Suprapubic skin (tissue), 4 donors: Measurements from ENCODE around the gene ZNF506. TPM values are rescaled to one million over a fixed set of nuclear protein-coding genes. Genes with fewer than 3 reads are reported as not detected.
"Not testable (repeated sequence)": the region's sequence is repeated elsewhere in the genome, so short reads cannot be mapped to it uniquely, and the experiment has no call there.

Source experiments
- DNase-seq, 2 donors: peaks; one replicate each; pipeline ENCODE4 v3.0.0-alpha.2; 2019; ENCODE audit warnings: low spot score in 2 of 2
- H3K27ac ChIP-seq: fragments of 200-600 bp; sonication (generic); one replicate; pipeline ENCODE4 v1.5.1; 2019
- H3K27me3 ChIP-seq: fragments of 200-600 bp; sonication (generic); one replicate; pipeline ENCODE4 v1.5.1; 2019
- H3K36me3 ChIP-seq: fragments of 200-600 bp; sonication (generic); one replicate; pipeline ENCODE4 v1.5.1; 2019
- H3K4me1 ChIP-seq: fragments of 200-600 bp; sonication (generic); one replicate; pipeline ENCODE4 v1.5.1; 2019
- H3K4me3 ChIP-seq: fragments of 200-600 bp; sonication (generic); one replicate; pipeline ENCODE4 v1.5.1; 2019; ENCODE audit warnings: mild to moderate bottlenecking
- H3K9me3 ChIP-seq: fragments of 200-600 bp; sonication (generic); one replicate; pipeline ENCODE4 v1.5.1; 2019
- EP300 ChIP-seq: sonication (generic); formaldehyde crosslinking; IDR thresholded peaks from one replicate; pipeline ENCODE4 v1.6.1; 2017; ENCODE audit warnings: antibody characterized with exemption
- POLR2A ChIP-seq, 2 donors: fragments of 450-650 bp; IDR thresholded peaks; one replicate each; pipeline ENCODE4 v1.6.1; 2017; ENCODE audit warnings: antibody characterized with exemption in 2 of 2, mild to moderate bottlenecking in 2 of 2, moderate library complexity in 2 of 2
- POLR2AphosphoS5 ChIP-seq, 3 donors: sonication (generic); formaldehyde crosslinking; IDR thresholded peaks; one replicate each; pipeline ENCODE4 v1.6.1; 2017; ENCODE audit warnings: antibody characterized with exemption in 3 of 3
- WGBS: methylation state at CpG from one replicate; pipeline ENCODE4 v1.1.5; 2018; 5-methylcytosine and 5-hydroxymethylcytosine counted together
- total RNA-seq, 4 donors: library from RNA; depleted of rRNA; stranded (reverse); fragments of >200 nt; gene quantifications; one replicate each; pipeline ENCODE4 v1.1.0, GENCODE V29; 2016
- TF ChIP-seq, protein P1 (sequence below), 2 donors: fragments of 200-600 bp in 1 of 2; fragments of 450-650 bp in 1 of 2; sonication (generic) in 1 of 2; IDR thresholded peaks; one replicate each; pipeline ENCODE4 v1.5.1; 2016 to 2019; ENCODE audit warnings: antibody characterized with exemption in 2 of 2, mild to moderate bottlenecking in 1 of 2, moderate library complexity in 1 of 2

The ZNF506 gene
- total RNA-seq, 4 donors from 2014 or later: 29.1 to 72.7 (median 48.8) TPM

DNA sequence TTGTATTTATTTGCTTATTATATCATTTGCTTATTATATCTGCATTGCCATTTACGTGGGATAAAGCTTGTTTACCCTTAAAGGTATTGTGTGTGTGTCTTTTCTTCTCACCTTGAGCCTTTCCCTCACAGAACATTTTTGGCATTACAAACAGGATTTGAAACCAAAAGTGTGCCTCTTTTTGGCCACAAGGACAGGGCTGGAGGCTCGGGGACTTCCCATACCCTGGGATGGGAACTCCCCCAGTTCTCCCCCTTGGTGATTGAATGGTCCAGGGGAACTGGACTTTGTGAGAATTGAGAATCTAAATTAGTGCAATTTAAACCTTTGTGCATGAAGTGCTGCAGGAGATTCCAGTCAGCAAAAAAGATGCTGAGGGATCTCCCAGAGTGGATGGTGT is 2.4 kb upstream of the ZNF506 start:
- 98% methylated on average over 2 of the region's 2 CpGs for WGBS
- H3K9me3 ChIP-seq: no peaks in the 10 kb centered on the region
- peaks cover 14% of the 10 kb centered on the region for H3K4me1 ChIP-seq
- no peak for DNase-seq
- no peak overlapping the region for H3K4me3 ChIP-seq
- no peak overlapping the region for H3K27ac ChIP-seq
- no peaks in the 10 kb centered on the region for H3K27me3 ChIP-seq
- no peaks in the 10 kb centered on the region for H3K36me3 ChIP-seq
- TF ChIP-seq EP300: no peak
- TF ChIP-seq, protein P1, sequence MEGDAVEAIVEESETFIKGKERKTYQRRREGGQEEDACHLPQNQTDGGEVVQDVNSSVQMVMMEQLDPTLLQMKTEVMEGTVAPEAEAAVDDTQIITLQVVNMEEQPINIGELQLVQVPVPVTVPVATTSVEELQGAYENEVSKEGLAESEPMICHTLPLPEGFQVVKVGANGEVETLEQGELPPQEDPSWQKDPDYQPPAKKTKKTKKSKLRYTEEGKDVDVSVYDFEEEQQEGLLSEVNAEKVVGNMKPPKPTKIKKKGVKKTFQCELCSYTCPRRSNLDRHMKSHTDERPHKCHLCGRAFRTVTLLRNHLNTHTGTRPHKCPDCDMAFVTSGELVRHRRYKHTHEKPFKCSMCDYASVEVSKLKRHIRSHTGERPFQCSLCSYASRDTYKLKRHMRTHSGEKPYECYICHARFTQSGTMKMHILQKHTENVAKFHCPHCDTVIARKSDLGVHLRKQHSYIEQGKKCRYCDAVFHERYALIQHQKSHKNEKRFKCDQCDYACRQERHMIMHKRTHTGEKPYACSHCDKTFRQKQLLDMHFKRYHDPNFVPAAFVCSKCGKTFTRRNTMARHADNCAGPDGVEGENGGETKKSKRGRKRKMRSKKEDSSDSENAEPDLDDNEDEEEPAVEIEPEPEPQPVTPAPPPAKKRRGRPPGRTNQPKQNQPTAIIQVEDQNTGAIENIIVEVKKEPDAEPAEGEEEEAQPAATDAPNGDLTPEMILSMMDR (IDR thresholded peaks at IDR 0.05): no peak
- no peak for TF ChIP-seq POLR2A (IDR thresholded peaks at IDR 0.05)
- no peak for TF ChIP-seq POLR2AphosphoS5 (IDR thresholded peaks at IDR 0.05)

DNA sequence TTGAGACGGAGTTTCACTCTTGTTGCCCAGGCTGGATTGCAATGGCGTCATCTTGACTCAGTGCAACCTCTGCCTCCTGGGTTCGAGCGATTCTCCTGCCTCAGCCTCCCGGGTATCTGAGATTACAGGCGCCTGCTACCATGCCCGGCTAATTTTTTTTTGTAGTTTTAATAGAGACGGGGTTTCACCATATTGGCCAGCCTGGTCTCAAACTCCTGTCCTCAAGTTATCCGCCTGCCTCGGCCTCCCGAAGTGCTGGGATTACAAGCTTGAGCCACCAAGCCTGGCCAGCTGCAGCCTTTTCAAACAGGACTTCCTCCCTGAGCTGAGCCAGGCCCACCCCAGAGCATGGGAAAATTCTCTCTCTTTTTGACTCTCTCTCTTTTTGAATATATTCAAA is 426 bp upstream of the ZNF506 start:
- H3K9me3 ChIP-seq, DNase-seq, H3K27me3 ChIP-seq, H3K36me3 ChIP-seq: not testable (repeated sequence)
- H3K4me1 ChIP-seq: peaks cover 14% of the 10 kb centered on the region
- H3K4me3 ChIP-seq: peak overlapping the region; percentile 68
- 5% methylated on average over 11 of the region's 11 CpGs for WGBS
- peak overlapping the region; percentile 91 for H3K27ac ChIP-seq

DNA sequence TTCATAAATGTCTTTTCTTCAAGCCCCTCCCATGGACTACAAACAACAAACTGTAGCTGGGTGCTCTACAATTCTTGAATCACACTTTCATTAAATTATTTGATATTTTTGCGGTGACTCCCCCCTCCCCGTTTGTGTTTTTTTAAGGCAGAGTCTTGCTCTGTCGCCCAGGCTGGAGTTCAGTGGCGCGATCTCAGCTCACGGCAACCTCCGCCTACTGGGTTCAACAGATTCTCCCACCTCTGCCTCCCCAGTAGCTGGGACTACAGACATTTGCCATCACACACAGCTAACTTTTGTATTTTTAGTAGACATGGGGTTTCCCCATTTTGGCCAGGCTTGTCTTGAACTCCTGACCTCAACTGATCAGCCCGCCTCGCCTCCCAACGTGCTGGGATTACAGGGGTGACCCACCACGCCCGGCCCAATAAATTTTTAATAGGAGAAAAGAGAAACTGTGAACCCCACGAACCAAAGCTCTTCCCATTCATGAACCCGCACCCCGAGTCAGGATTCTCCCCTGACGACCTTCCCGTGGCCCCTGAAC is 703 bp downstream of the ZNF506 start:
- WGBS: 9% methylated on average over 13 of the region's 17 CpGs
- H3K9me3 ChIP-seq: no peaks in the 10 kb centered on the region
- no peaks in the 10 kb centered on the region for H3K27me3 ChIP-seq
- peaks cover 14% of the 10 kb centered on the region for H3K4me1 ChIP-seq
- H3K27ac ChIP-seq: peak overlapping the region; percentile 91
- H3K4me3 ChIP-seq: peak overlapping the region; percentile 68
- TF ChIP-seq POLR2AphosphoS5 (IDR thresholded peaks at IDR 0.05): no peak
- TF ChIP-seq, protein P1 (IDR thresholded peaks at IDR 0.05): no peak
- no peak for TF ChIP-seq POLR2A (IDR thresholded peaks at IDR 0.05)
- TF ChIP-seq EP300: no peak
- H3K36me3 ChIP-seq: peaks cover under 1% of the 10 kb centered on the region
- DNase-seq: no peak

DNA sequence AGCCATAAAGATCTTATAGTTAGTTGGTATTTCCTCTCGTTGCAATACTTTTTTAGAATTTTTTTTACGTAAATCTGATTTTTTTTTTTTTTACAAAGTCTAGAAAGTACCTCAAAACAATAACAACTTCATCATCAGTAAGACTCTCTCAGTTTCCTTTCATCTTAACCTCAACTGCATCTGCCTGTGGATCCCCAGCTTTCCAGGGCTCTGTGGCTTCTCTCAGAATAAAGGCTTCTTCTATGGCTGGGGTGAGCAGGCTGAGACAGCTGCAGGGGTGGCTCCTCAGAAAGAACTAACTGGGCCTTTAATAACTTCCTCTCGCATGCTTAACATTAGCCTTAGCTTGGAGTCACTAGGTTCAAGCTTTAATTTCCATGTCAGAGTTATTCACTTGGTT is 4.2 kb downstream of the ZNF506 start:
- WGBS: 84% methylated on average over 3 of the region's 3 CpGs
- Histone ChIP-seq H3K9me3 (no peaks in the 10 kb centered on the region), H3K4me1 (peaks cover 14% of the 10 kb centered on the region), H3K27me3 (no peaks in the 10 kb centered on the region), H3K4me3 (no peak overlapping the region), H3K27ac (no peak overlapping the region), H3K36me3 (peaks cover 21% of the 10 kb centered on the region)
- DNase-seq: no peak
- TF ChIP-seq POLR2A (IDR thresholded peaks at IDR 0.05) (no peak), POLR2AphosphoS5 (IDR thresholded peaks at IDR 0.05) (no peak)
- TF ChIP-seq, protein P1 (IDR thresholded peaks at IDR 0.05): no peak

DNA sequence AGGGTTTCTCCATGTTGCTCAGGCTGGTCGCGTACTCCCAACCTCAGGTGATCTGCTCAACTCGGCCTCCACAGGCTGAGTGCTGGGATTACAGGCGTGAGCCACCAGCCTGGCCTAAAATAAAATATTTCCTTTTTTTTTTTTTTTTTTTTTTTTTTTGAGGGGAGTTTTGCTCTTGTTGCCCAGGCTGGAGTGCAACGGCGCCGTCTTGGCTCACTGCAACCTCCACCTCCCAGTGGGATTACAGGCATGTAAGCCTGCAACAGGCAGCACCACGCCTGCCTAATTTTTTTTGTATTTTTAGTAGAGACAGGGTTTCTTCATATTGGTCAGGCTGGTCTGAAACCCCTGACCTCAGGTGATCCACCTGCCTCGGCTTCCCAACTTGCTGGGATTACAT is 4.9 kb downstream of the ZNF506 start:
- H3K9me3 ChIP-seq: no peaks in the 10 kb centered on the region

DNA sequence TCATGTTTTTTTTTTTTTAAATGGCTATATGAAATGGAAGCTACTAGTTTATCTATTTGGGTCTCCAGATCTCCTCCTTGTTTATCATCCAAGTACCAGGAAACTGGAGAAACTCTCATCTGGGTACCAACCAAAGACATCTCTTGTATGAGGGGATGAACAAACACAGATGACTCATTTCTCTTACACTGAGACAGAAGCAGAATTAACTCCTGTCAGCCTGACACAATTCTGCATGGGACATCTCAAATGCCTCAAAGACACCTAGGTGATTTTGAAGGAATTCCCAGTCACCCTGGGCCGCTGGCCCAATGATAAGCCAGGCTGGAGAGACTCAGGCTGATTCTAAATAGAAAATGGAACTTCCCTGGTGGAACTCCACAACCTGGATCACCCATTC is 9.6 kb downstream of the ZNF506 start:
- H3K36me3 ChIP-seq: peaks cover 32% of the 10 kb centered on the region
- H3K4me1 ChIP-seq, H3K9me3 ChIP-seq, H3K27ac ChIP-seq, H3K27me3 ChIP-seq, DNase-seq, H3K4me3 ChIP-seq: not testable (repeated sequence)
- WGBS: 83% methylated on average over 1 of the region's 1 CpG

More for the DNA sequence above, 4.9 kb downstream of the ZNF506 start:
- 82% methylated on average over 9 of the region's 9 CpGs for WGBS
- no peak for DNase-seq
- no peak overlapping the region for H3K4me3 ChIP-seq
- H3K27me3 ChIP-seq: no peaks in the 10 kb centered on the region
- peaks cover 9% of the 10 kb centered on the region for H3K4me1 ChIP-seq
- TF ChIP-seq, protein P1 (IDR thresholded peaks at IDR 0.05): no peak
- TF ChIP-seq POLR2A (IDR thresholded peaks at IDR 0.05) (no peak), POLR2AphosphoS5 (IDR thresholded peaks at IDR 0.05) (no peak), EP300 (no peak)
- no peak overlapping the region for H3K27ac ChIP-seq
- H3K36me3 ChIP-seq: peaks cover 21% of the 10 kb centered on the region
